ENCODE measurements around the gene DLST. TPM values are rescaled to one million over a fixed set of nuclear protein-coding genes. Genes with fewer than 3 reads are reported as not detected.

Gene DLST
- total RNA-seq, 4 donors from 2014 or later: 128 to 163 (median 154) TPM

DNA sequence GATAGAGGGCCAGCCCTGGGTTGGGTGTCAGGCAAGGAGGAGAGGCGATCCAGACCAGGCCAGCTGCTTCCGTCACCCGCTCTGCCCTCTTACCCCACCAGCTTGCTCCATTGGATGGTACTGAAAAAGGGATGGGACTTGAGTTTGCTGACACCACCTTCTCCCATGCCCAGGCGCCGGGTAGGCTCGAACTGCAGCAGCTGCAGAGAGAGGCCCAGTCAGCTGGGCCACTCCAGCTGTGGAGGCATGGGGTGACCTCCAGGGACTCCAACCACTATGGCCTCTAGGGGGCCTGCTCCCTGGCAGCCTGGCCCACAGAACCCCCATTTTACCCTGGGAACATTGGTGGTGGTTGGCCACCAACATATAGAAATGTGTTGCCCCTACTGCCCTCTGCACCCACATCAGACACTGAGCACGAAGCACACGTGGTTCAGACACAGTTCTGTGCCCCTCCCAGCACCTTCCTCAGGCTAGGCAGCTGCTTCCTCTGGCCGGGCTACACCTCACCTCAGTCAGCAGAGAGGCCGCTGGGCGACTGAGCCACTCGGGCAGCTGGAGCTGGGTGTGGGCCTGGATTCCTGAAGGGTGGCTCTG, 25.3 kb downstream of the DLST start:
- H3K9me3 ChIP-seq: no peaks in the 10 kb centered on the region
- peak in 2 of 3 donors; percentile 61 to 73 for DNase-seq
- H3K4me3 ChIP-seq: no peak overlapping the region
- no peak for TF ChIP-seq POLR2A (IDR thresholded peaks at IDR 0.05)
- TF ChIP-seq, protein P1, sequence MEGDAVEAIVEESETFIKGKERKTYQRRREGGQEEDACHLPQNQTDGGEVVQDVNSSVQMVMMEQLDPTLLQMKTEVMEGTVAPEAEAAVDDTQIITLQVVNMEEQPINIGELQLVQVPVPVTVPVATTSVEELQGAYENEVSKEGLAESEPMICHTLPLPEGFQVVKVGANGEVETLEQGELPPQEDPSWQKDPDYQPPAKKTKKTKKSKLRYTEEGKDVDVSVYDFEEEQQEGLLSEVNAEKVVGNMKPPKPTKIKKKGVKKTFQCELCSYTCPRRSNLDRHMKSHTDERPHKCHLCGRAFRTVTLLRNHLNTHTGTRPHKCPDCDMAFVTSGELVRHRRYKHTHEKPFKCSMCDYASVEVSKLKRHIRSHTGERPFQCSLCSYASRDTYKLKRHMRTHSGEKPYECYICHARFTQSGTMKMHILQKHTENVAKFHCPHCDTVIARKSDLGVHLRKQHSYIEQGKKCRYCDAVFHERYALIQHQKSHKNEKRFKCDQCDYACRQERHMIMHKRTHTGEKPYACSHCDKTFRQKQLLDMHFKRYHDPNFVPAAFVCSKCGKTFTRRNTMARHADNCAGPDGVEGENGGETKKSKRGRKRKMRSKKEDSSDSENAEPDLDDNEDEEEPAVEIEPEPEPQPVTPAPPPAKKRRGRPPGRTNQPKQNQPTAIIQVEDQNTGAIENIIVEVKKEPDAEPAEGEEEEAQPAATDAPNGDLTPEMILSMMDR (IDR thresholded peaks at IDR 0.05): peak in 4 of 6 experiments; percentile 9 to 24 (median 14)
- H3K4me1 ChIP-seq: peaks cover 0 to 32% (median 5%) of the 10 kb centered on the region in 4 donors
- peaks cover 0 to 35% (median 0%) of the 10 kb centered on the region in 3 donors for H3K36me3 ChIP-seq
- H3K27ac ChIP-seq: peak overlapping the region in 1 of 4 donors; percentile 1
- no peaks in the 10 kb centered on the region for H3K27me3 ChIP-seq

DNA sequence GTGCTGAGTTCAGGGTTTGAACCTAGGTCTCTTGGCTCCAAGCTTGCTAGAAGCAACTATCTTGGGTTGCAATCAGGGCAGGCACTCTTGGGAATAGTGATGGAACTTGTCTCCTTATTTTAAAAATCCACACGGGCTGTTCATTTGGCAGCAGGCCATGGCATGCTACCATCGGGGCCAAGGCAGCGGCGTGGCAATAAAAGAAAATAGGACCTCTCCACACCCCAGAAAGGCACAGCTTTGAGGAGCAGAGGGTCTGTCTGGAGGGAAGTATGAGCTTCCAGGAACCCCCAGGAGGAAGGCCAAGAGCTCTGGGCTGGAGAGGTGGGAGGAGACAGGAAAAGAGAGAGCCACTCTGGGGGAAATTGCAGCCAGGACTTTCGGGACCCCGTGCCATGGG, 26.0 kb downstream of the DLST start:
- TF ChIP-seq, protein P1 (IDR thresholded peaks at IDR 0.05): no peak
- no peak for TF ChIP-seq POLR2A (IDR thresholded peaks at IDR 0.05)
- peaks cover 0 to 28% (median 0%) of the 10 kb centered on the region in 3 donors for H3K36me3 ChIP-seq

DNA sequence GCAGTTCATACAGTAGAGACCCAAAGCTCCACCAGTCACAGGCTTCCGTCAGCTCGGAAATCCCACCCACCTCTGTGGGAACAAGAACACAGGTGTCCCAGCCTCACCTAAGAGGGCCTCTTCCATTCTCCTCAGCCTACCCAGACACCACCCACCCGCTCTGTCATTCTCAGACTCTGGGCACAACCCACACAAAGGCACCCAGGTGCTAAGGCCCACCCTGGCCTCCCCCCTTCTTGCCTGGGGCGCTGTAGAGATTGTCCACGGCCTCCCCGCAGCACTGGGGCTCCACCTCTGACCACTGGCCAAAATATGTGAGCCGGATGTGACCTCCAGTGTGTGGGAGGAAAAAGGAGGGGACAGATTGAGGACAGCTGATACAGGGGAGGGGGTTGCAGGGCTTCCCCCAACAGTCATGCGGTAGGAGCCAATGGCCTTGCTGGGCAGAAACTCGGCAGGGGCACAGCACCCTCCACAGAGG, 27.2 kb downstream of the DLST start:
- H3K9me3 ChIP-seq: no peaks in the 10 kb centered on the region
- peaks cover 0 to 16% (median 0%) of the 10 kb centered on the region in 3 donors for H3K36me3 ChIP-seq
- H3K27me3 ChIP-seq: no peaks in the 10 kb centered on the region
- H3K27ac ChIP-seq: peak overlapping the region in 1 of 4 donors; percentile 10
- no peak overlapping the region for H3K4me3 ChIP-seq
- no peak for TF ChIP-seq POLR2A (IDR thresholded peaks at IDR 0.05)
- TF ChIP-seq, protein P1 (IDR thresholded peaks at IDR 0.05): no peak
- DNase-seq: no peak
- peaks cover 0 to 33% (median 3%) of the 10 kb centered on the region in 4 donors for H3K4me1 ChIP-seq

More for the DNA sequence above, 26.0 kb downstream of the DLST start:
- no peaks in the 10 kb centered on the region for H3K27me3 ChIP-seq
- no peak overlapping the region for H3K4me3 ChIP-seq
- H3K27ac ChIP-seq: no peak overlapping the region
- peaks cover 0 to 33% (median 5%) of the 10 kb centered on the region in 4 donors for H3K4me1 ChIP-seq
- DNase-seq: no peak
- H3K9me3 ChIP-seq: no peaks in the 10 kb centered on the region

DNA sequence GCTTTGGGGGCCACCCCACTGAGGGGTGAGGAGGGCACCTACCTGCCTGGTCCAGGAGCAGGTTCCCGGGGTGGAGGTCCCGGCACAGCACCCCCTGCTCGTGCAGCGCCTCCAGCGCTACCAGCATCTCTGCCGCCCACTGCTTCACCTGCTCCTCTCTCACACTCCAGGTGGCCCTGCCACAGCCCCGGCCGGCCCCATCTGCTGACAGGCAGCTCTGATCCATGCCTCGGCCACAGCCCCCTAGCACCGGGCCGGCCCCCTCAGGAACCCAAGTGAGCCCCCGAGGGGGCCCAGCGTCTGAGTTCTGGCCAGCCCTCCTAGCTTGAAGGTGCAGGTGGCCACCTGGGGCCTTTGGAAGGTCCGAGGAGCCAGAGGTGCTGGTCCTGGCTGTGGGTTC, 27.8 kb downstream of the DLST start:
- Histone ChIP-seq H3K27ac (no peak overlapping the region), H3K4me3 (no peak overlapping the region), H3K36me3 (peaks cover 0 to 10% (median 0%) of the 10 kb centered on the region in 3 donors), H3K9me3 (no peaks in the 10 kb centered on the region), H3K27me3 (no peaks in the 10 kb centered on the region), H3K4me1 (peaks cover 0 to 33% (median 3%) of the 10 kb centered on the region in 4 donors)
- TF ChIP-seq POLR2A (IDR thresholded peaks at IDR 0.05): no peak
- TF ChIP-seq, protein P1 (IDR thresholded peaks at IDR 0.05): no peak
- no peak for DNase-seq

DNA sequence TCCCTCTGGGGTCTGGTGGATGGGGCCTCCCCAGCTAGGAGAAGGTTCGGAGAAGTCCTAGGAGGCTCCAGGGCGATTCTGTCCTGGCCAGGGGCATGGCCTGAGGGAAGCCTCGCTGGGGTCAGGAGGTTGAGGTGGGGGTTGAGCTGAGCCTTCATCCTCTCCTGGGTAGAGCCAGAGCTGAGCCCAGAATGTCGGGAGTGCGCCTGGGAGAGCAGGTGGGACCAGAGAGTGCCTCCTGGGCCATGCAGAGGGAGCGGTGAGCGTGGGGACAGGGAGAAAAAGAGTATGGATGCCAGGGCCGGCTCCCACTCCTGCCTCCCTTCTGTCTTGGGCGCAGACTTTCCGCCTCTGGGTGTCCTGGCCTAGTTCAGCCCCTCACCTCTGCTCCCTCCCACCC, 28.2 kb downstream of the DLST start:
- peaks cover 0 to 7% (median 0%) of the 10 kb centered on the region in 3 donors for H3K36me3 ChIP-seq
- TF ChIP-seq, protein P1 (IDR thresholded peaks at IDR 0.05): no peak
- TF ChIP-seq POLR2A (IDR thresholded peaks at IDR 0.05): no peak

More for the DNA sequence above, 28.2 kb downstream of the DLST start:
- Histone ChIP-seq H3K4me1 (peaks cover 0 to 33% (median 3%) of the 10 kb centered on the region in 4 donors), H3K4me3 (no peak overlapping the region), H3K27me3 (no peaks in the 10 kb centered on the region), H3K9me3 (no peaks in the 10 kb centered on the region), H3K27ac (no peak overlapping the region)
- DNase-seq: no peak
